Lower leg skin (tissue), 4 donors: ENCODE measurements around the gene UGT2A3. TPM values are rescaled to one million over a fixed set of nuclear protein-coding genes. Genes with fewer than 3 reads are reported as not detected.
"Not testable (repeated sequence)": the region's sequence is repeated elsewhere in the genome, so short reads cannot be mapped to it uniquely, and the experiment has no call there.

Experiments used
- DNase-seq, 2 donors: peaks; one replicate each; pipeline ENCODE4 v3.0.0-alpha.2; 2019; ENCODE audit warnings: low spot score in 2 of 2
- H3K4me3 ChIP-seq: fragments of 200-600 bp; sonication (generic); 2 replicates; pipeline ENCODE4 v1.5.1; 2017; ENCODE audit warnings: mild to moderate bottlenecking, low read depth; ENCODE audit not compliant: poor library complexity, severe bottlenecking
- POLR2A ChIP-seq, 2 donors: fragments of 450-650 bp; IDR thresholded peaks; one replicate each; pipeline ENCODE4 v1.6.1; 2016 to 2017; ENCODE audit warnings: antibody characterized with exemption in 2 of 2, mild to moderate bottlenecking in 1 of 2, moderate library complexity in 1 of 2
- WGBS, 2 donors: methylation state at CpG; one replicate each; pipeline ENCODE4 v1.1.5; 2018; 5-methylcytosine and 5-hydroxymethylcytosine counted together
- intact Hi-C: fragments of 100-400 bp; cut with DNase I; formaldehyde crosslinking; loops from one replicate; pipeline ENCODE4 v1.15.0; 2023; ENCODE audit warnings: low total_unique reads
- total RNA-seq, 4 donors: library from RNA; depleted of rRNA; stranded (reverse); fragments of >200 nt; gene quantifications; one replicate each; pipeline ENCODE4 v1.1.0, GENCODE V29; 2016
- TF ChIP-seq, protein P1 (sequence below), 3 donors: fragments of 450-650 bp; IDR thresholded peaks; one replicate each; pipeline ENCODE4 v1.5.1; 2016; ENCODE audit warnings: antibody characterized with exemption in 3 of 3, mild to moderate bottlenecking in 3 of 3, moderate library complexity in 2 of 3

The UGT2A3 gene
- total RNA-seq, 4 donors from 2014 or later = 0.20 TPM; not detected in 3

DNA sequence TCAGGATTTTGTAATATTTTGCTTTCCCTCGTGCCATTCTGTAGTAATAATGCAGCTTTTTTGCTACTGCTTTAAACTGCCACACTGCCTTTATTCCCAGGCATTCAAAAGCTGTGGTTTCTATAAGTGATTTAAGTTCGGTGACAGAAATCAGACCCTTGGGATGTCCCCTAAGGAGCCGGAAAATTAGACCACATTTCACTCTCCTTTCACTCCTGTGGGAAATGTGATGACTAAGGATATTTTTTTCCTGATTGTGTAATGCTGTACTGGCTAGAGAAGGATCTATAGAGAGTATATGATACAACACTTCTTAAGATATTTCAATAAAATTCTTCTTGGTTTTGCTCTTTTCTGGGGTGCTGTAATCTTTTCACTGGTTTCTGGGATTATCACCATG is 24.4 kb downstream of the UGT2A3 start:
- no peak for TF ChIP-seq POLR2A (IDR thresholded peaks at IDR 0.05)
- TF ChIP-seq, protein P1, sequence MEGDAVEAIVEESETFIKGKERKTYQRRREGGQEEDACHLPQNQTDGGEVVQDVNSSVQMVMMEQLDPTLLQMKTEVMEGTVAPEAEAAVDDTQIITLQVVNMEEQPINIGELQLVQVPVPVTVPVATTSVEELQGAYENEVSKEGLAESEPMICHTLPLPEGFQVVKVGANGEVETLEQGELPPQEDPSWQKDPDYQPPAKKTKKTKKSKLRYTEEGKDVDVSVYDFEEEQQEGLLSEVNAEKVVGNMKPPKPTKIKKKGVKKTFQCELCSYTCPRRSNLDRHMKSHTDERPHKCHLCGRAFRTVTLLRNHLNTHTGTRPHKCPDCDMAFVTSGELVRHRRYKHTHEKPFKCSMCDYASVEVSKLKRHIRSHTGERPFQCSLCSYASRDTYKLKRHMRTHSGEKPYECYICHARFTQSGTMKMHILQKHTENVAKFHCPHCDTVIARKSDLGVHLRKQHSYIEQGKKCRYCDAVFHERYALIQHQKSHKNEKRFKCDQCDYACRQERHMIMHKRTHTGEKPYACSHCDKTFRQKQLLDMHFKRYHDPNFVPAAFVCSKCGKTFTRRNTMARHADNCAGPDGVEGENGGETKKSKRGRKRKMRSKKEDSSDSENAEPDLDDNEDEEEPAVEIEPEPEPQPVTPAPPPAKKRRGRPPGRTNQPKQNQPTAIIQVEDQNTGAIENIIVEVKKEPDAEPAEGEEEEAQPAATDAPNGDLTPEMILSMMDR (IDR thresholded peaks at IDR 0.05) = no peak
- DNase-seq = no peak
- H3K4me3 ChIP-seq = no peak overlapping the region
- 61 to 65% methylated on average over 3 of the region's 3 CpGs for WGBS, 2 donors
- intact Hi-C loops = no loop called here

DNA sequence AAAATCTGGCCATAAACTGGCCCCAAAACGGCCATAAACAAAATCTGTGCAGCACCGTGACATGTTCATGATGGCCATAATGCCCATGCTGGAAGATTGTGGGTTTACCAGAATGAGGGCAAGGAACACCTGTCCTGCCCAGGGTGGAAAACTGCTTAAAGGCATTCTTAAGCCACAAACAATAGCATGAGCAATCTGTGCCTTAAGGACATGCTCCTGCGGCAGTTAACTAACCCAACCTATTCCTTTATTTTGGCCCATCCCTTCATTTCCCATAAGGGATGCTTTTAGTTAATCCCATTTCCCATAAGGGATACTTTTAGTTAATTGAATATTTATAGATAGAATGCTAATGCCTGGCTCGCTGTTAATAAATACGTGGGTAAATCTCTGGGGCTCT is 29.4 kb downstream of the UGT2A3 start:
- DNase-seq, H3K4me3 ChIP-seq, intact Hi-C loops: not testable (repeated sequence)
- WGBS, 2 donors = 55 to 61% methylated on average over 5 of the region's 5 CpGs

GRCh38 chr4:68921051-68921450 is 30.6 kb downstream of the UGT2A3 start:
- H3K4me3 ChIP-seq = no peak overlapping the region
- no peak for DNase-seq
- intact Hi-C loops = no loop called here
- TF ChIP-seq POLR2A (IDR thresholded peaks at IDR 0.05) = no peak
- TF ChIP-seq, protein P1 (IDR thresholded peaks at IDR 0.05) = no peak

DNA sequence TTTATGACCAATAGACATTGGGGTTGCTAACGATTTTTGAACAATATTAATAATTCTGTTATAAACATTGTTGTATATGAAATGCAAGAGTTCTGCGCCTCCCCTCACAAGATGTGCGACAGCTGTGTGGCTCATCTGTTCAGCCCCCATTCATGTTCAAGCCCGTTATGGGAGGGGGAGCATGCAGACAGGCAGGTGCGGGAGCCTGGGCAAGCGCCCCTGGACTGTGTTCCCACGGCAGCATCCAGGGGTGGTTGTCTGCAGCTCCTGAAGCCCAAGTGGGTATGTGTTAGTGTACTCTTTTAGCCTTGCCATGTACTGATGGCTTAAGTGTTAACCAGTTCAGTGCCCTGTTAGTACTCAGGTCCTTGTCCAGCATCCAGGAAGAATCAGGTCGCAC is 34.6 kb downstream of the UGT2A3 start:
- TF ChIP-seq POLR2A (IDR thresholded peaks at IDR 0.05) = no peak
- TF ChIP-seq, protein P1 (IDR thresholded peaks at IDR 0.05) = no peak
- no peak for DNase-seq
- H3K4me3 ChIP-seq = no peak overlapping the region
- 90 to 92% methylated on average over 8 of the region's 8 CpGs for WGBS, 2 donors
- intact Hi-C loops = no loop called here

- no peak overlapping the region for H3K4me3 ChIP-seq
- 86 to 91% methylated on average over 3 of the region's 3 CpGs for WGBS, 2 donors
- DNase-seq = no peak
- intact Hi-C loops = no loop called here
- no peak for TF ChIP-seq POLR2A (IDR thresholded peaks at IDR 0.05)
- TF ChIP-seq, protein P1 (IDR thresholded peaks at IDR 0.05) = no peak
Measured at GRCh38 chr4:68912807-68913206, 38.8 kb downstream of the UGT2A3 start.

GRCh38 chr4:68909385-68909784 is 42.2 kb downstream of the UGT2A3 start:
- H3K4me3 ChIP-seq = no peak overlapping the region
- no peak for TF ChIP-seq POLR2A (IDR thresholded peaks at IDR 0.05)
- TF ChIP-seq, protein P1 (IDR thresholded peaks at IDR 0.05) = no peak
- no peak for DNase-seq
- 64 to 75% methylated on average over 2 of the region's 2 CpGs for WGBS, 2 donors
- intact Hi-C loops = no loop called here
